Measurements from ENCODE around the gene RERE. TPM values are rescaled to one million over a fixed set of nuclear protein-coding genes. Genes with fewer than 3 reads are reported as not detected.

Gene RERE
- total RNA-seq, 2 experiments from 2014 or later, result 73.1 to 211 TPM

GRCh38 chr1:8681911-8682310 lies 135.5 kb downstream of the RERE start:
- Histone ChIP-seq H3K9me2 (ENCODE audit: insufficient read depth, low read length) (no peaks in the 10 kb centered on the region), H2AFZ (ENCODE audit: low read length) (no peak overlapping the region), H4K20me1 (ENCODE audit: insufficient read depth, low read length) (peaks cover 11% of the 10 kb centered on the region; the same call in 1 of the 2 replicates), H3K9me3 (ENCODE audit: low read length) (no peaks in the 10 kb centered on the region), H3K79me2 (ENCODE audit: insufficient read depth, low read depth, low read length) (peaks cover 11% of the 10 kb centered on the region; the same call in 1 of the 2 replicates), H3K4me3 (ENCODE audit: low read depth, low read length, poor library complexity, severe bottlenecking) (no peak overlapping the region), H3K27ac (ENCODE audit: low read depth, low read length, poor library complexity, severe bottlenecking) (no peak overlapping the region), H3K36me3 (ENCODE audit: insufficient read depth, low read length) (no peaks in the 10 kb centered on the region; the same call in 1 of the 2 replicates), H3K4me2 (ENCODE audit: low read length) (no peak overlapping the region), H3K4me1 (ENCODE audit: insufficient read depth, low read length, poor library complexity, severe bottlenecking) (no peaks in the 10 kb centered on the region)
- DNase-seq (ENCODE audit: low spot score), result no peak
- TF ChIP-seq EZH2phosphoT487 (IDR thresholded peaks at IDR 0.05; ENCODE audit: borderline replicate concordance, low read depth, low read length) (no peak), CTCF (conservative IDR thresholded peaks at IDR 0.05; ENCODE audit: low read length) (no peak)
- intact Hi-C loops (cut with micrococcal nuclease; ENCODE audit: unreplicated experiment), result no loop called here
- BruUV-seq (replicated peaks), result no TSS peak
- POLR2A ChIA-PET, result interaction anchor here (0.7 to 1.3 kb wide), 2 partner anchors 10 to 144 kb away, joined by 3 to 4 read pairs; no protein-coding TSS in a partner anchor
- CTCF ChIA-PET (ENCODE audit: unreplicated experiment), result no interaction called here

GRCh38 chr1:8680664-8681650 lies 136.5 kb downstream of the RERE start:
- TF ChIP-seq CTCF (conservative IDR thresholded peaks at IDR 0.05; ENCODE audit: low read length), result no peak
- no peak for TF ChIP-seq EZH2phosphoT487 (IDR thresholded peaks at IDR 0.05; ENCODE audit: borderline replicate concordance, low read depth, low read length)
- H4K20me1 ChIP-seq (ENCODE audit: insufficient read depth, low read length), result peaks cover 11% of the 10 kb centered on the region; the same call in 1 of the 2 replicates
- no peak overlapping the region for H3K27ac ChIP-seq (ENCODE audit: low read depth, low read length, poor library complexity, severe bottlenecking)
- no peak overlapping the region for H3K4me3 ChIP-seq (ENCODE audit: low read depth, low read length, poor library complexity, severe bottlenecking)
- intact Hi-C loops (cut with micrococcal nuclease; ENCODE audit: unreplicated experiment), result no loop called here
- no peak for DNase-seq (ENCODE audit: low spot score)
- no peaks in the 10 kb centered on the region for H3K36me3 ChIP-seq (ENCODE audit: insufficient read depth, low read length)
- H3K79me2 ChIP-seq (ENCODE audit: insufficient read depth, low read depth, low read length), result peaks cover 11% of the 10 kb centered on the region; the same call in 1 of the 2 replicates
- no TSS peak for BruUV-seq (replicated peaks)
- H3K4me1 ChIP-seq (ENCODE audit: insufficient read depth, low read length, poor library complexity, severe bottlenecking), result no peaks in the 10 kb centered on the region
- POLR2A ChIA-PET, result interaction anchor here (0.7 to 1.3 kb wide), 2 partner anchors 11 to 143 kb away, joined by 3 to 4 read pairs; no protein-coding TSS in a partner anchor
- no peaks in the 10 kb centered on the region for H3K9me2 ChIP-seq (ENCODE audit: insufficient read depth, low read length)
- CTCF ChIA-PET (ENCODE audit: unreplicated experiment), result no interaction called here
- H3K4me2 ChIP-seq (ENCODE audit: low read length), result no peak overlapping the region
- no peaks in the 10 kb centered on the region for H3K9me3 ChIP-seq (ENCODE audit: low read length)
- no peak overlapping the region for H2AFZ ChIP-seq (ENCODE audit: low read length)

All from OCI-LY7 (cell line).